Stimulated activated CD8-positive, alpha-beta memory T cell treated with anti-CD3 and anti-CD28 coated beads, Interleukin-2, amount 100 ng/mL, for 1 hour (primary cell): Measurements from ENCODE around the gene MTCH1.
"Not testable (repeated sequence)": the region's sequence is repeated elsewhere in the genome, so short reads cannot be mapped to it uniquely, and the experiment has no call there.

ENCODE experiments used
- DNase-seq, 2 donors: peaks; one replicate each; pipeline ENCODE4 v3.0.0-alpha.2; 2020; ENCODE audit warnings: low read depth in 2 of 2

The MTCH1 gene

GRCh38 chr6:36954262-36954931 lies 31.6 kb downstream of the MTCH1 start, which contains the start of gene PI16:
Gene PI16, plus strand, starts transcription at chr6:36954738. Its CDS starts 23 bp downstream, at chr6:36954761.
- no peak for DNase-seq

DNA sequence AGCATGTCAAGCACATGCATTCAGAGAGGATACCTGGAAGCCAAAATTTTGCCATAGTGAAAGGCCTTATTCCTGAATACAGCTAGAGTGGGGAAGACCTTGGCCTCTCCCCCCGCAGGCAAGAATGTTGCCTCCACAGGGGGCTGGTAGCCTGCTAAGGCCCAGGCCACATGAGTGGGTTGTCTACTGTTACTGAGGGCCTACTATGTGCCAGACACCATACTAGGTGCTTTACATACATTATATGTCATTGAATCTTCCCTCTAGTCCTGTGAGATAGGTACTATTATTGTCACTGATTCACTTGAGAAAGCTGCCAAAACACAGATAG lies 32.1 kb downstream of the MTCH1 start:
- DNase-seq, result no peak

GRCh38 chr6:36949636-36950035 lies 36.4 kb downstream of the MTCH1 start:
- no peak for DNase-seq

DNA sequence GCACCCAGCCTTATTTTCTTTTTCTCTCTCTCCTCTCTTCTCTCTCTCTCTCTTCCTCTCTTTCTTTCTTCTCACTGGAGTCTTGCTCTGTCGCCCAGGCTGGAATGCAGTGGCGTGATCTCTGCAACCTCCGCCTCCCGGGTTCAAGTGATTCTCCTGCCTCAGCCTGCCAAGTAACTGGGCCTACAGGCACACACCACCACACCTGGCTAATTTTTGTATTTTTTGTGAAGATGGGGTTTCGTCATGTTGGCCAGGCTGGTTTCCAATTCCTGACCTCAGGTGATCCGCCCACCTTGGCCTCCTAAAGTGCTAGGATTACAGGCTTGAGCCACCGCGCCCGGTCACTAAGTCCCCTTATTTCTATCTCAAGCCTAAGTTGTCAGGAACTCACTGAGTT lies 36.9 kb downstream of the MTCH1 start:
- not testable (repeated sequence) for DNase-seq

DNA sequence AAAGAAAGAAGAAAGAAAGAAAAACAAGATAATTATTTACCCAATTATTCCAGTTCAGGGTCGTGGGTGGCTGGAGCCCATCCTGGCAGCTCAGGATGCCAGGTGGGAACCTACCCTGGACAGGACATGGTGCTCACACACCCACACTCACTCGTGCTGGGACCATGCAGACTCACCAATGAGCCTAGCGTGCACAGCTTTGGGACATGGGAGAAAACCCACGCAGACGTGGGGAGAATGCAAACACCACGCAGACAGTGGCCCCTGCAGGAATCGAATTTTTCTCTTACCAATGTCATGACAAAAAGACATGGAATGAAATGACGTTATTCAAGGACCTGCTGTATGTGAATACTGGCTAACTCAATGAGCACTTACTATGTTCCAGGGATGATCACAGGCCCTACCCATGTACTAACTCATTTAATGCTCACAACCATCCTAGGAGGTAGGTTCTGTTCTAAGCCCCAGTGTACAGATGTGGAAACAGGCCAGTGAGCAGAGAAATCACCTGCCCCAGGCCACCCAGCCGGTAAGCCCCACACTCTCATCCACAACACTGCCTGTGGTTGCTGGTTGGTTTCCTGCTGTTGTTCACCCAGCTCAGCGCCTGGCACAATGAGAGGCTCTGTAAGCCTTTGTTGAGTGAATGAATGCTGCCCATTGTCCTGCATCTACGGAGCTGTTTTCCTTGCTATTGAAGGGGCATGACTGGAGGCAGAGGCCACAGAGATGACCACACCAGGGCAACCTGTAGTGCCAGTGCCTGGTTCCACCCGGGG lies 38.2 kb downstream of the MTCH1 start:
- peak in 1 of 2 donors; percentile 16 for DNase-seq

DNA sequence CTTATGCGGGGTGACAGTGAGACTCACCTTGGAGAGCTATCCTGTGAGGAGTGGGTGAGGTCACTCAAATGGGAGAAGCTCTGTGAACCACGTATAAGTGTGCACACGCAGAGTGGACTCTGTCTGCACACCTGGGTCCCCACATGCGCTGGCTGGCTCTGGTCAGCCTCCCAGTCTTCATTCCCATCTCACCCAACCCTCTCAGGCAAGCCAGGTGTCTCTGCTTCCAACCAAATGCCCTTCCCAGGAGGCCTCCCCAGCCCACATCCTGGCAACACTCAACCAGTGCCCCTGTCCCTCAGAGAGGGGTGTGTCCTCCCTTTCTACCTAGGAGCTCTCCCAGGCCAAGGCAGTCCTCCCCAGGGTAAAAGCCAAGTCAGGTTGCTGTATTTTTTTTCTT lies 39.5 kb downstream of the MTCH1 start:
- DNase-seq, result no peak

DNA sequence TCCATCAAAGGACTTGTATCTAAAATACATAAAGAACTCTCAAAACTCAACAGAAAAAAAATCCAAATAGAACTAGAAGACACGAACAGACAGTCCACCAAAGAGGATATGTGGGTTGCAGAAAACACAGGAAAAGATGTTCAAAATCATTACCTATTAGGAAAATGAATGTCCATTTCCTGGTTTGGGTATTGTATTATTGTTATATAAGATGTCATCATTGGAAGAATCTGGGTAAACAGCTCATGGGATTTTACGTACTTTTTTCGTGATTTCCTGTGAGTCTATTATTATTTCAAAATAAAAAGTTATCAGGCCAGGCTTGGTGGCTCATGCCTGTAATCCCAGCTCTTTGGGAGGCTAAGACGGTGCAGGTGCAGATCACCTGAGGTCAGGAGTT lies 40.7 kb downstream of the MTCH1 start:
- no peak for DNase-seq

- no peak for DNase-seq
Measured at GRCh38 chr6:36944650-36945049, 41.3 kb downstream of the MTCH1 start.

GRCh38 chr6:36942329-36942728 lies 43.7 kb downstream of the MTCH1 start:
- DNase-seq, result not testable (repeated sequence)

GRCh38 chr6:36941561-36941960 lies 44.4 kb downstream of the MTCH1 start:
- not testable (repeated sequence) for DNase-seq

DNA sequence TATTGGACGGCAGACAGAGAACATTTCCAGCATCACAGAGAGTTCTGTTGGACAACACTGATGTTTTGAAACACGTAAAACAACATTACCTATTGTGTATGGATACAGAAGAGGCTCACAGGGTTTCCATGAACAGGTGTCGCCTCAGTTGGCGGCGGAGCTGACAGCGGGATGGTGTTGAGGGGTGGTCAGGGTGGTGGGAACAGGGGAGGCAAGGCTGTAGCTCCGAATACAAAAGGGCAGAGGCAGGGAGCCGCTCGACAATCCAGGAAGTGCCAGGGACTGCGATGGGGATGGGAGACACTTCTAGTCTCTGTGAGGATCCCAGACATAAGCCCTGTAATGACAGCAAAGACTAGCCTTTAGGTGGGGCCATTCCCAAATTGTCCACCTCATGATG lies 46.0 kb downstream of the MTCH1 start:
- DNase-seq, result no peak

GRCh38 chr6:36939005-36939404 lies 47.0 kb downstream of the MTCH1 start:
- DNase-seq, result not testable (repeated sequence)

- DNase-seq, result no peak
Measured at GRCh38 chr6:36938536-36938935, 47.5 kb downstream of the MTCH1 start.

GRCh38 chr6:36937896-36938295 lies 48.1 kb downstream of the MTCH1 start:
- no peak for DNase-seq

GRCh38 chr6:36936824-36937223 lies 49.2 kb downstream of the MTCH1 start:
- DNase-seq, result no peak

DNA sequence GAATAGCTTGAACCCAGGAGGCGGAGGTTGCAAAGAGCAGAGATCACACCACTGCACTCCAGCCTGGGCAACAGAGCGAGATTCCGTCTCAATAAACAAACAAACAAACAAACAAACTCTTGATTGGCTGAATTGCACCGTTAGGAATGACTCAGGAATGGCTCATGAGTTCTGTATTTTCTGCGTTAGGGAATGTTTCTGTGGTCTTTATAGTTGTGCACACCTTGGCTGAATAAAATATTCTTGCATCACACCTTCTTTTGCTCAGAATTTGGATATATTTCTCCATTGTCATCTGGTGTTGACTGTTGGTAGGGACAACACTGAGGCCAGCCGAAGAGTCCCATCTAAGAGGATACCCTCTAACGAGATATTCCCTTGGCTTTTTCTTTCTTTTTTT lies 51.1 kb downstream of the MTCH1 start:
- no peak for DNase-seq

- no peak for DNase-seq
Measured at GRCh38 chr6:36933519-36933918, 52.5 kb downstream of the MTCH1 start.

GRCh38 chr6:36933102-36933501 lies 52.9 kb downstream of the MTCH1 start:
- no peak for DNase-seq

DNA sequence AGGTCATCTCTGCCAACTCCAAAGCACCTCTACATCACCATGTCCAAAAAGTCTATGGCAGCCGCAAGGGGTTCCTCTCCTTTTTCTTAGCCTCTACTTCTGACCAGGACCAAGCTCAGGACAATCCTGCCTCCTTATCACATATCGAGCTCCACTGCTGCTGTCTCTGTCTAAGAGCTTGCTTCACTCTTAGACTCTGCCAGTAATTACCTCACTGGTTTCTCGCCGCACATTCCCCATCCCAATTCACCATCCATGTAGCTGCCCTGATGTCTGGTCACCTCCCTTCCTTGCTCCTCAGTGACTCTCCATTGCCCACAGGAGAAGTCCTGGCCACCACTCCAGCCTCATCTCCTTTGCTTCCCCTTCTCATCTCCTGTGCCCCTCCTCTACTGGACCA lies 55.5 kb downstream of the MTCH1 start:
- DNase-seq, result no peak

- DNase-seq, result no peak
Measured at GRCh38 chr6:36929607-36930006, 56.4 kb downstream of the MTCH1 start.

- DNase-seq, result no peak
Measured at GRCh38 chr6:36929152-36929551, 56.8 kb downstream of the MTCH1 start.

DNA sequence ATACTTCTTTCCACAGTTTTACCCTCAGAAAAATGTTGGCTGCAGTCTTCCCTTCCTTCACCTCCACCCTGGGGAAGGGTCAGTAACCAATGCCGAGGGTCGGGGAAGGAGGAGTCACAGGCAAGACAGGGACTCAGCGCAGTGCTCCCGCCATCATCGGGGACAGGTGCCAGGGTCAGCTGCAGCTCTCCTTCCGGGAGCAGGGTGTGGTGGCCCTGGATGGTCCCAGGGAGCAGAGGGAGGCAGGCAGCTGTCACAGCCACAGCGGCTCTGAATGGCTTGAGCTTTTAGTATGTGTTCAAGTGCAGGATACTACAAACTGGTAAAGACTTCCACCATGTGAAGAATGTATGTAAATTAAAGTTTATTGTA lies 57.5 kb downstream of the MTCH1 start:
- DNase-seq, result no peak

GRCh38 chr6:36927691-36928546 lies 58.1 kb downstream of the MTCH1 start:
- no peak for DNase-seq
